Measurements from ENCODE around the gene KIF22.

KIF22 gene

DNA sequence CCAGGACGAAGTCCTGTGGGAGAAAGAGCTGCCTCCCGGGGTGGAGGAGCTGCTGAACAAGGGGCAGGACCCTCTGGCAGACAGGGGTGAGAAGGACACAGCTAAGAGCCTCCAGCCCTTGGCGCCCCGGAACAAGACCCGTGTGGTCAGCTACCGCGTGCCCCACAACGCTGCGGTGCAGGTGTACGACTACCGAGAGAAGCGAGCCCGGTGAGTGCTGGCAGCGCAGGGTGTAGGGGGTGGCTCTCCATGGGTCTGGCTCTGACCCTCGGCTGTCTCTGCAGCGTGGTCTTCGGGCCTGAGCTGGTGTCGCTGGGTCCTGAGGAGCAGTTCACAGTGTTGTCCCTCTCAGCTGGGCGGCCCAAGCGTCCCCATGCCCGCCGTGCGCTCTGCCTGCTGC, 51.1 kb downstream of the KIF22 start:
- no peak for DNase-seq (ENCODE audit: low spot score)

DNA sequence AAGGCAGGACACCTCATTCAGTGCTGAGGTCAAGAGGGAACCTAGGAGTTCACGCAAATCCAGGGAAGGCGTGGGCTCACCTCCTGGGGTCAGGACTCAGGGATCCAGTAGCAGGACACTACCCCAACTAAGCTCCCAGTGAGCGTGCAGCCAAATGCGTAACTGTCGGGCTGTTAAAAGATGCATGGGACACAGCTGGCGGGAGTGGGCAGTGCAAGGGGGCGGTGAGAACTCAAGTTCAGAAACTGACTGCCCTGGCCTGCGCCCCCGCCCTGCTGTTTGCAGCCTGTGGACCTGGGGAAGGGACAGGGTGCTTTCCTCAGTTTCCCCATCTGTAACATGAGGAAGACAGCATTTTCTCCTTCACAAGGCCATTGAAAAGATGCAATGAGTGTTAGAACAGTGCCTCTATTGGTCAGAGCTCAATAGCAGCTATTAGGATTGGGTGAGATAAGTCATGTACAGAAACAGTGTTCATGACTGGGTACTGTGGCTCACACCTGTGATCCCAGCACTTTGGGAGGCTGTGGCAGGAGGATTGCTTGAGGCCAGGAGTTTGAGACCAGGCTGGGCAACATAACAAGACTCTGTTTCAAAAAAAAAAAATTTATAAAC, 52.3 kb downstream of the KIF22 start:
- no peak for DNase-seq (ENCODE audit: low spot score)

DNA sequence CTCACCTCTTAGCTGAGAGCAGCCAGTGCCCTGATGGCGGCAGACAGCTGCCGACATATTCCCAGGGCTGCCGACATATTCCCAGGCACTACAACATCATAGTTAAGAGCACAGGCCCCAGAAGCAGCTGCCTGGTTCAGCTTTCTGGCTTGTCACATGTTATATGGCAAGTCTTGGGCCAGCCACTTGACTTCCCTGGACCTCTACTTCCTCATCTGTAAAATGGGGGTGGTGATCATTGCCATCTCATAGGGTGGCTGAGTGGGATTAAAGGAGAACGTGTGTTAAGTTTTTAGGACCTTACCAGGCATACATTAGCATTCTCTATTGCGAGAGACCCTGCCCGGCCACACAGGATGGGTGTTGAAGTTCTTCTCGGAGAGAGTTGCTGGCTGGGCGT, 53.4 kb downstream of the KIF22 start:
- DNase-seq (ENCODE audit: low spot score) = no peak

DNA sequence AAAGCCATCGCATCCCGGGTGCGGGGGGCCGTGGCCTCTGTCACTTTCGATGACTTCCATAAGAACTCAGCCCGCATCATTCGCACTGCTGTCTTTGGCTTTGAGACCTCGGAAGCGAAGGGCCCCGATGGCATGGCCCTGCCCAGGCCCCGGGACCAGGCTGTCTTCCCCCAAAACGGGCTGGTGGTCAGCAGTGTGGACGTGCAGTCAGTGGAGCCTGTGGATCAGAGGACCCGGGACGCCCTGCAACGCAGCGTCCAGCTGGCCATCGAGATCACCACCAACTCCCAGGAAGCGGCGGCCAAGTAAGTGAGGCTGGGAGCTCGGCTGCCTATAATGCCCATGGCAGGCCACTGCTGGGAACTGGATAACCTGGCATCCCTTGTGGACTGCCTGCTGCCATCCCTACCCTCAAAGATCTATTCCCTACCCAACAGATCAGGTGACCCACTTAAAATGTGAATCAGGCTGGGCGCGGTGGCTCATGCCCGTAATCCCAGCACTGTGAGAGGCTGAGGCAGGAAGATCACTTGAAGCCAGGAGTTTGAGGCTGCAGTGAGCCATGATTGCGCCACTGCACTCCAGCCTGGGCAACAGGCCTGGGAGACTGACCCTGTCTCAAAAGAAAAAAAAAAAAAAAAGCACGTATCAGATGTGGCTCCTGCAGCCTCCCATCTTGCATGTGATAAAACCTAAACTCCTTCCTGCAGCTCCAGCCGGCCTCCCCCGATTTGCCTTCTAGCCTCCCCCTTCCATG, 54.2 kb downstream of the KIF22 start:
- no peak for DNase-seq (ENCODE audit: low spot score)

DNA sequence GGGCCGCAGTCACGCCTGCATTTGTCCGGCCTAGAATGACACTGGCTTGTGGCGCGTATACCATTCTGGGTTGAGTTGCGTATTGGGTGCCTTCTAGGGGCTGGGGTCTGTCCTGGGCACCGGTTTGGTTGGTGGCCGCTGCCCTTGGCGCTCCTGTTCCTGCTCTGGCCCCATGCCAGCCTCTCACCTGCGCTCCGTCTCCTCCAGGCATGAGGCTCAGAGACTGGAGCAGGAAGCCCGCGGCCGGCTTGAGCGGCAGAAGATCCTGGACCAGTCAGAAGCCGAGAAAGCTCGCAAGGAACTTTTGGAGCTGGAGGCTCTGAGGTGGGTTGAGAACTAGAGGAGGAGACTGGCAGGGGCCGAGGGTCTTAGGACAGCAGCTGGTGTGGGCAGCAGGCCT, 55.1 kb downstream of the KIF22 start:
- no peak for DNase-seq (ENCODE audit: low spot score)

DNA sequence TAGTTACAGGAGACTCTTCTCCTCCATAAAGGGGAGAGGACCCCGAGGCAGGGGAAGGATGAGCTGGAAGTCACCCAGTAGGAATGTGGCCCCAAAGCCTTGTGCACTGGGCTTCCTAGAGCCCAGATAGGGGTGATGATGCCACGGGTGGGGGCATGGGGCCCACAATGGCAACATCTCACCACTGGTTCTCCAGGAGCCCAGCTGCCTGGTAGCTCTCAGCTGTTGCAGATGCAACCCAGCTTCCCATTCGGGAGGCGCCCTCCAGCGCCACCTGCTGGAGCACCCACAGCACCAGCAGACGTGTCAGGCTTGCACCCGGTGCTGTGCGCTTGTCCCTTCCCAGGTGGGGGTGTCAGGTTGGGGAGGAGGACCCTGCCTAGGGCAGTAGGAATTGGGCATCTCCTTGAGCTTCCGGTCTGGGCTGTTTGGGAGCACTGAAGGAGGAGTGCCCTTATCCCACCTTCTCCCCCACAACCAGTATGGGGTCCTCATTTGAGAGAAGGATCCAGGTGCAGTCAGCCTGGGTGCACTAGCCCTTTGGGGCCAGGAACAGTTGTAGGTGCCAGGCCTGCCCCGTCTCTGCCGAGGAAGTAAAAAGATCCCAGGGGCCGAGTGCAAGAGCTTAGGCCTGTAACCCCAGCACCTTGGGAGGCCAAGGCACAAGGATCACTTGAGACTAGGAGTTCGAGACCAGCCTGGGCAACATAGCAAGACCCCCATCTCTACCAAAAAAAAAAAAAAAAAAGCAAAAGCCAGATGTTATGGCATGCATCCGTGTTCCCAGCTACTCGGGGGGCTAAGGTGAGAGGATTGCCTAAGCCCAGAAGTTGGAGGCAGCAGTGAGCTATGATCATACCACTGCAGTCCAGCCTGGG, 58.1 kb downstream of the KIF22 start:
- DNase-seq (ENCODE audit: low spot score) = peak; percentile 69

DNA sequence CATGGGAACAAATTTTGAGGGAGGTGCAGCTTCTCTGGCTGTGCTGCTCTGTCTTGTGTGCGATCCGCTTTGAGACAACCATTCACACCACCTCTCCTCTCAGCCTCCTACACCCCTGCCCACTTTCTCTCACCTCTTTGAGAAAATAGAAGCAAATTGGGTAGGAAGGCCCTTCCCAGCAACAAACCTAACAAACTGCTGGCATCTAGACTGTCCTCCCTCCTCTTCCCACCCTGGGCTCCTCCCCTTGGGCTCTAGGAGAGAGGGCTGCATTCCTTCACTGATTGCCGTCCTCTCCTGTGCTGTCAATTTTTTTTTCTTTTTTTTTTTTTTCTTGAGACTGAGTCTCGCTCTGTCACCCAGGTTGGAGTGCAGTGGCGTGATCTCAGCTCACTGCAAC, 59.0 kb downstream of the KIF22 start:
- no peak for DNase-seq (ENCODE audit: low spot score)

DNA sequence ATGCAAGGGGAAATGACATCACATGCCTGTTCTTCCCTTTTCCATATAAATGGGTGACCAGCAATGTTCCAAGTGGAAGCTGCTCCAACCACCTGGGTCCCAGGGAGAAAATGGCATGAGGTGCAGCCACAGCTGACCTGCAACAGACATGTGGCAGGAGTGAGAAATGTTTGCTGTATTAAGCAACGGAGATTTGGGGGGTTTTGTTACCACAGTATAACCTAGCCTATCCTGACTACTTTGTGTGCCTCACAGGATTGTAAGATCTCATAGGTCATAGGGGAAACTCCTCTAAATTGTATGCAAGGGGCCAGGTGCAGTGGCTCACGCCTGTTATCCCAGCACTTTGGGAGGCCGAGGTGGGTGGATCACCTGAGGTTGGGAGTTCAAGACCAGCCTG, 60.4 kb downstream of the KIF22 start:
- DNase-seq (ENCODE audit: low spot score) = no peak

DNA sequence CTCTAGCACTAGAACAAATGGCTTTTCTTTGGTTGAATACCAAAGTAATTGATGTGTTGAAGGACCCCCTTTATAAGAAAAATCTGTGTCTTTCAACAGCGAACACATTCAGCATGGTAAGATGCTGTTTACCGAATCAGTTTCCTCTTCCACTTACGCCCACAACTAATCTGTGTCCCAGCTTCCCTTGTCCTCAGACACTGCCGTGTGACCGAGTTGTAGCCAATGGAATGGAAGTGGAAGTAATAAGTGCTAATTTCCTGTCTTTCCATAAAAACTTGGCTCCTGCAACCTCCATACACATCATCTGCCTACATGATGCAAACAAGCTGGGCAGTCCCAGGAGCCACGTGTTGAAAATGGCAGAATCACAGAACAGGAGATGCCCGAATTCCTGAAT, 62.1 kb downstream of the KIF22 start:
- DNase-seq (ENCODE audit: low spot score) = no peak

DNA sequence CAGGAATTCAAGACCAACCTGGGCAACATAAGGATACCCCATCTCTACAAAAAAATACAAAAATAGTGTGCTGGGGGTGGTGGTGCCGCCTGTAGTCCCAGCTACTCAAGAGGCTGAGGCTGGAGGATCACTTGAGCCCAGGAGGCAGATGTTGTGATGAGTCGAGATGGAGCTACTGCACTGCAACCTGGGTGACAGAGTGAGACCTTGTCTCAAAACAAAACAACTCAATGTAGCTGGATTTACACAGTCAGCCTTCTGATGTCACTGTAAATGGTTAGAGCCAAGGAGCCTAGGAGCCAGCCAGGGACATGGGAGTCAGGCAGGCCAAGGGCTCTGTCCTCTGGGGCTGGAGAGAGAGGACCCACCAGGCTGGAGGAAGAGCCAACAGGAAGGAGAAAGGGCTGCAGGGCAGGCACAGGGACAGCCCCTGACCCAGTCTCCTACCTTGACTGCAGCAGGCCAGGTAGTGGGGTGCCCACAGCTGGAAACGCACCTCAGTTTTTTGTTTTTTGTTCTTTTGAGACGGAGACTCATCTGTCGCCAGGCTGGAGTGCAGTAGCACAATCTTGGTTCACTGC, 64.1 kb downstream of the KIF22 start:
- no peak for DNase-seq (ENCODE audit: low spot score)
